HepG2 (cell line): ENCODE measurements around the gene ANKRD7. TPM values are rescaled to one million over a fixed set of nuclear protein-coding genes. Genes with fewer than 3 reads are reported as not detected.

Experiments
- ATF6 ChIP-seq: sonication (generic); formaldehyde crosslinking; conservative IDR thresholded peaks from 2 replicates; pipeline ENCODE4 v1.4.0; 2020; ENCODE audit warnings: missing genetic modification reagents
- ATRX ChIP-seq: sonication (generic); formaldehyde crosslinking; IDR thresholded peaks from 2 replicates; pipeline ENCODE4 v1.4.0; 2020; ENCODE audit warnings: missing genetic modification reagents, borderline replicate concordance
- GABPB1 ChIP-seq: IDR thresholded peaks from 2 replicates; pipeline ENCODE4 v1.6.1; 2016; ENCODE audit warnings: mild to moderate bottlenecking, missing genetic modification reagents, moderate library complexity, missing compliant biosample characterization
- MED13 ChIP-seq: sonication (generic); formaldehyde crosslinking; IDR thresholded peaks from 2 replicates; pipeline ENCODE4 v1.5.0; 2020; ENCODE audit warnings: missing genetic modification reagents
- MTERF4 ChIP-seq: sonication (generic); formaldehyde crosslinking; IDR thresholded peaks from 2 replicates; pipeline ENCODE4 v1.8.0; 2023; ENCODE audit warnings: mild to moderate bottlenecking, missing genetic modification reagents
- RFX5 ChIP-seq: IDR thresholded peaks from 2 replicates; pipeline ENCODE4 v1.6.1; 2011; ENCODE audit warnings: low read depth, low read length, improper control_type of control experiment
- SCMH1 ChIP-seq: sonication (generic); formaldehyde crosslinking; IDR thresholded peaks from 2 replicates; pipeline ENCODE4 v1.9.0; 2021; ENCODE audit warnings: missing genetic modification reagents, mild to moderate bottlenecking, borderline replicate concordance
- SRSF9 ChIP-seq: fragments of 200-400 bp; formaldehyde crosslinking; IDR thresholded peaks from 2 replicates; pipeline ENCODE4 v1.6.1; 2018; ENCODE audit warnings: borderline replicate concordance, mild to moderate bottlenecking, low read depth, low read length; ENCODE audit not compliant: insufficient read depth, poor library complexity, severe bottlenecking
- TSC22D2 ChIP-seq: sonication (generic); formaldehyde crosslinking; IDR thresholded peaks from 2 replicates; pipeline ENCODE4 v1.5.1; 2020; ENCODE audit warnings: missing genetic modification reagents, mild to moderate bottlenecking, borderline replicate concordance
- ZNF101 ChIP-seq: sonication (generic); formaldehyde crosslinking; IDR thresholded peaks from 2 replicates; pipeline ENCODE4 v1.4.0; 2020; ENCODE audit warnings: mild to moderate bottlenecking, low read depth, missing genetic modification reagents, borderline replicate concordance
- ZNF256 ChIP-seq: sonication (generic); formaldehyde crosslinking; conservative IDR thresholded peaks from 2 replicates; pipeline ENCODE4 v1.4.0; 2020; ENCODE audit warnings: missing genetic modification reagents
- ZNF441 ChIP-seq: sonication (generic); formaldehyde crosslinking; IDR thresholded peaks from 2 replicates; pipeline ENCODE4 v1.7.0; 2021; ENCODE audit warnings: missing genetic modification reagents, borderline replicate concordance
- ZNF546 ChIP-seq: sonication (generic); formaldehyde crosslinking; conservative IDR thresholded peaks from 2 replicates; pipeline ENCODE4 v1.8.1; 2023; ENCODE audit warnings: mild to moderate bottlenecking, missing genetic modification reagents
- ZNF577 ChIP-seq: sonication (generic); formaldehyde crosslinking; IDR thresholded peaks from 2 replicates; pipeline ENCODE4 v1.4.0; 2020; ENCODE audit warnings: mild to moderate bottlenecking, low read depth, missing genetic modification reagents, borderline replicate concordance
- ZNF652 ChIP-seq: IDR thresholded peaks from 2 replicates; pipeline ENCODE4 v1.6.1; 2016; ENCODE audit warnings: low read depth, borderline replicate concordance
- ZNF672 ChIP-seq: sonication (generic); formaldehyde crosslinking; IDR thresholded peaks from 2 replicates; pipeline ENCODE4 v1.8.1; 2022; ENCODE audit warnings: missing genetic modification reagents
- ZNF776 ChIP-seq: sonication (generic); formaldehyde crosslinking; IDR thresholded peaks from 2 replicates; pipeline ENCODE4 v1.4.0; 2020; ENCODE audit warnings: mild to moderate bottlenecking, missing genetic modification reagents
- polyA plus RNA-seq, 8 experiments: library from polyadenylated mRNA; depleted of rRNA in 3 of 8; stranded (reverse) in 7 of 8; unstranded in 1 of 8; fragments of >200 nt; fragmentation: Illumina TruSeq in 4 of 8; extraction: Trizol in 4 of 8; gene quantifications; 2 replicates each; pipeline versions ENCODE4 v1.2.1 to v1.2.3, GENCODE V29; 2011 to 2016; ENCODE audit warnings: low read depth in 4 of 8, missing spikeins in 1 of 8, mixed read lengths in 1 of 8; ENCODE audit not compliant: insufficient read depth in 1 of 8
- total RNA-seq, 5 experiments: library from RNA; depleted of rRNA; stranded (reverse); fragments of >200 nt; fragmentation: Illumina TruSeq; extraction: Trizol; gene quantifications; 2 replicates each; pipeline ENCODE4 v1.2.3, GENCODE V29; 2016; ENCODE audit warnings: low read depth in 1 of 5
- TF ChIP-seq, protein P1 (sequence below): sonication (generic); formaldehyde crosslinking; conservative IDR thresholded peaks from 2 replicates; pipeline ENCODE4 v1.8.0; 2022; ENCODE audit warnings: missing genetic modification reagents
- TF ChIP-seq, protein P2 (sequence below): sonication (generic); formaldehyde crosslinking; IDR thresholded peaks from 2 replicates; pipeline ENCODE4 v1.4.0; 2020; ENCODE audit warnings: low read depth, missing genetic modification reagents

The ANKRD7 gene
- total and polyA plus RNA-seq, 2 of the 13 experiments (the other 11 are each of a cell fraction or from before 2014, with no cell fraction given): not detected

GRCh38 chr7:118183786-118184564 is 40.5 kb upstream of the ANKRD7 start, which contains the start of gene LSM8 (continued):
- TF ChIP-seq ATF6 (CRISPR knock-in tag) (no peak), SCMH1 (CRISPR knock-in tag) (no peak), SRSF9 (no peak), ZNF577 (CRISPR knock-in tag) (no peak), ZNF101 (CRISPR knock-in tag) (no peak), ZNF441 (no peak), TSC22D2 (CRISPR knock-in tag) (no peak), RFX5 (no peak), ZNF776 (CRISPR knock-in tag) (peak; percentile 58; the same call in 1 of the 2 replicates), MTERF4 (CRISPR knock-in tag) (0 out of 2 replicates have a peak, but pooled peaks have one; percentile 54), ZNF256 (CRISPR knock-in tag) (no peak; the same call in 1 of the 2 replicates), ZNF672 (CRISPR knock-in tag) (no peak), MED13 (CRISPR knock-in tag) (0 out of 2 replicates have a peak, but pooled peaks have one; percentile 24), ZNF546 (CRISPR knock-in tag) (no peak), GABPB1 (CRISPR knock-in tag) (peak; percentile 91), ATRX (CRISPR knock-in tag) (no peak), ZNF652 (CRISPR knock-in tag) (no peak)
- TF ChIP-seq, protein P1, sequence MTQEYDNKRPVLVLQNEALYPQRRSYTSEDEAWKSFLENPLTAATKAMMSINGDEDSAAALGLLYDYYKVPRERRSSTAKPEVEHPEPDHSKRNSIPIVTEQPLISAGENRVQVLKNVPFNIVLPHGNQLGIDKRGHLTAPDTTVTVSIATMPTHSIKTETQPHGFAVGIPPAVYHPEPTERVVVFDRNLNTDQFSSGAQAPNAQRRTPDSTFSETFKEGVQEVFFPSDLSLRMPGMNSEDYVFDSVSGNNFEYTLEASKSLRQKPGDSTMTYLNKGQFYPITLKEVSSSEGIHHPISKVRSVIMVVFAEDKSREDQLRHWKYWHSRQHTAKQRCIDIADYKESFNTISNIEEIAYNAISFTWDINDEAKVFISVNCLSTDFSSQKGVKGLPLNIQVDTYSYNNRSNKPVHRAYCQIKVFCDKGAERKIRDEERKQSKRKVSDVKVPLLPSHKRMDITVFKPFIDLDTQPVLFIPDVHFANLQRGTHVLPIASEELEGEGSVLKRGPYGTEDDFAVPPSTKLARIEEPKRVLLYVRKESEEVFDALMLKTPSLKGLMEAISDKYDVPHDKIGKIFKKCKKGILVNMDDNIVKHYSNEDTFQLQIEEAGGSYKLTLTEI (CRISPR knock-in tag): no peak
- TF ChIP-seq, protein P2, sequence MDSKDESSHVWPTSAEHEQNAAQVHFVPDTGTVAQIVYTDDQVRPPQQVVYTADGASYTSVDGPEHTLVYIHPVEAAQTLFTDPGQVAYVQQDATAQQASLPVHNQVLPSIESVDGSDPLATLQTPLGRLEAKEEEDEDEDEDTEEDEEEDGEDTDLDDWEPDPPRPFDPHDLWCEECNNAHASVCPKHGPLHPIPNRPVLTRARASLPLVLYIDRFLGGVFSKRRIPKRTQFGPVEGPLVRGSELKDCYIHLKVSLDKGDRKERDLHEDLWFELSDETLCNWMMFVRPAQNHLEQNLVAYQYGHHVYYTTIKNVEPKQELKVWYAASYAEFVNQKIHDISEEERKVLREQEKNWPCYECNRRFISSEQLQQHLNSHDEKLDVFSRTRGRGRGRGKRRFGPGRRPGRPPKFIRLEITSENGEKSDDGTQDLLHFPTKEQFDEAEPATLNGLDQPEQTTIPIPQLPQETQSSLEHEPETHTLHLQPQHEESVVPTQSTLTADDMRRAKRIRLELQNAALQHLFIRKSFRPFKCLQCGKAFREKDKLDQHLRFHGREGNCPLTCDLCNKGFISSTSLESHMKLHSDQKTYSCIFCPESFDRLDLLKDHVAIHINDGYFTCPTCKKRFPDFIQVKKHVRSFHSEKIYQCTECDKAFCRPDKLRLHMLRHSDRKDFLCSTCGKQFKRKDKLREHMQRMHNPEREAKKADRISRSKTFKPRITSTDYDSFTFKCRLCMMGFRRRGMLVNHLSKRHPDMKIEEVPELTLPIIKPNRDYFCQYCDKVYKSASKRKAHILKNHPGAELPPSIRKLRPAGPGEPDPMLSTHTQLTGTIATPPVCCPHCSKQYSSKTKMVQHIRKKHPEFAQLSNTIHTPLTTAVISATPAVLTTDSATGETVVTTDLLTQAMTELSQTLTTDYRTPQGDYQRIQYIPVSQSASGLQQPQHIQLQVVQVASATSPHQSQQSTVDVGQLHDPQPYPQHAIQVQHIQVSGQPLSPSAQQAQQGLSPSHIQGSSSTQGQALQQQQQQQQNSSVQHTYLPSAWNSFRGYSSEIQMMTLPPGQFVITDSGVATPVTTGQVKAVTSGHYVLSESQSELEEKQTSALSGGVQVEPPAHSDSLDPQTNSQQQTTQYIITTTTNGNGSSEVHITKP (CRISPR knock-in tag): peak; percentile 54; the same call in 1 of the 2 replicates
